Esophagus mucosa (tissue), 1 donor: Measurements from ENCODE around the gene MAFF. TPM values are rescaled to one million over a fixed set of nuclear protein-coding genes. Genes with fewer than 3 reads are reported as not detected.
"Not testable (repeated sequence)": the region's sequence is repeated elsewhere in the genome, so short reads cannot be mapped to it uniquely, and the experiment has no call there.

Experiments
- ATAC-seq: fragments of 200-7000 bp; cut with Tn5 transposase; one replicate; pipeline ENCODE4 v1.9.1; 2020
- total RNA-seq: library from RNA; stranded (reverse); gene quantifications from one replicate; pipeline ENCODE4 v1.2.4, GENCODE V29; 2023
- donor health status: DM: yes; HTN: yes; CAD: no.

MAFF gene
- total RNA-seq: 35.6 TPM

- peak; percentile 75 for ATAC-seq
These were observed at the start of gene MAFF for GRCh38 chr22:38201711-38202436. MAFF (plus strand) TSS chr22:38201994; CDS start chr22:38213854, 11,860 bp downstream.

DNA sequence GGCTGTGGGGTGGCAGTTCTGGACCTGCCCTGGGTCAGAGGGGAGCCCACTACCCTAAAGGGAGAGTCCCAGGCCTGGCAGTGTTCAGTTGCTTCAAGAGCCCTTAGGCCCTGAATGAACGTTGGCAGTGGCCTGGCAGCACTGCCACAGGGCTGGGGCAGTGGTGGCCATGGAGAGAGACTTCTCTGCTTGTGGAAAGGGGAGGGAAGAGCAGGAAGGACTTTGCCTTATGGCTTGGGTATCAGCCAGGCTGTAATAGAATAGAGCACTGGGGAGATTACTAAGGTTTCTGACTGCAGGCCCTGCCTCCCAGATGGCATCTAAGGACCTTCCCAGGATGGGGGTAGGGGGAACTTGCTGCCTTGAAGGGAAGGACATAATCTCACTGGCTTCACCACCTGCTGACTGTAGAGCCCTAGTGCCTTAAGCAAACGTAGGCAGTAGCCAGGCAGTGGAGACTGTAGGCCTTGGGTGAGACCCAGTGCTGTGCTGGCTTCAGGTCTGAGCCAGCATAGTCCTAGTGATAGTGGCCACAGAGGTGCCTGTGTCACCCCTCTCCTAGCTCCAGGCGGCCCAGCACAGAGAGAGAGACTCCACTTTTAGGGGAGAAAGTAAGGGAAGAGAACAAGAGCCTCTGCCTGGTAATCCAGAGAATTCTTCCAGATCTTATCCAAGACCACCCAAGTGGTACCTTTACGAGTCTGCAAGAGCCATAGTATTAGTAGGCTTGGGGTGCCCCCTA, 47.8 kb upstream of the MAFF start:
- peak; percentile 39 for ATAC-seq

DNA sequence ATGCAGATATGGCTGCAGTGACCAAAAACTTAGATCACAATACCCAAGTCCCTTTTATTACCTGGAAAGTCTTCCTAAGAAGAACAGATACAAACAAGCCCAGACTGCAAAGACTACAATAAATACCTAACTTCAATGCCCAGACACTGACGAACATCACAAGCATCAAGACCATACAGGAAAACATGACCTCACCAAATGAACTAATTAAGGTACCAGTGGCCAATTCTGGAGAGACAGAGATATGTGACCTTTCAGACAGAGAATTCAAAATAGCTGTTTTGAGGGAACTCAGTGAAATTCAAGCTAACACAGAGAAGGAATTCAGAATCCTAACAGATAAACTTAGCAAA, 47.3 kb upstream of the MAFF start:
- ATAC-seq: not testable (repeated sequence)

GRCh38 chr22:38155703-38156102, 46.1 kb upstream of the MAFF start:
- no peak for ATAC-seq

DNA sequence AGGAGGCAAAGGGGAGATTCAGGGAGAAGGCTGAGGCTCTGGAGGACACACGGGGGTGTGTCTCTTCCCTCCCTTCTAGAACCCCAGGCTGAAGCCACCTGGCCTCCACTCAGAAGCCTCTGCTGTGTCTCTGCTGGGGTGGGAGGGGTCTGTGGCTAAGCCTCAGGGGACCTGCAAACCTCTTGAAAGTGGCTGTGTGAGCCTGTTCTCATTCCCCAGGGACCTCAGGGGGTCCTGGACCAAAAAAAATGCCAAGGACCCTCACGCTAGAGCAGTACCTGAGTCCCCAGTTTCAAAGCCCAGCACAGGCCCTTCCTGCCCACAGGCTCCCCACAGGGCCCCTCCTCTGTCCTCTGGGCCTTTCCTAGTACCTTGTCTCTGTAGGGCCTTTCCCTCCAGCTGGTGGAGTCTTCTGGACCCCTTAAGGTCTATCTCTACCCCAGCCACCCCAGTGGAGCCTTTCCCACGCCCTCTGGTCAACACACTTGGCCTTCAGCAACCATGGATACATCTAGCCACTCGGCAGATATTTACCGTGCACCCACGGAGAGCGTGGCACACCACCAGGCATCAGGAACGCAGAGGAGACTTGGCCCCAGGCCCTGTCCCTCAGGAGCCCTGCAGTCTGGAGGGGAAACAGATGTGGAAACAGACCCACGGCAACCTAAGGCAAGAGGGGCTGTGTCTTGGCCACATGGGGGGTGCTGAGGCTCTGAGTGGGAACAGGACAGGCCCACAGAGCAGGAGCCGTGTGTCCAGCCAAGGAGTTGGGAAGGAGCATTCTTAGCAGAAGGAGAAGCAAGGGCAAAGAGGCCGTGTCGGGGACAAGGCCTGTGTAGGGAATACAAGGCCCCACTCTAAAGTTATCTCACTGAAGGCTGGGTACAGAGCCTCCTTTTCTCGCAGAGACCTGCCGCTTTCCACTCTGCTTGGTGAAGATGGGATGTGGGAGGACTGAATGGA, 38.6 kb upstream of the MAFF start:
- ATAC-seq: peak; percentile 8

DNA sequence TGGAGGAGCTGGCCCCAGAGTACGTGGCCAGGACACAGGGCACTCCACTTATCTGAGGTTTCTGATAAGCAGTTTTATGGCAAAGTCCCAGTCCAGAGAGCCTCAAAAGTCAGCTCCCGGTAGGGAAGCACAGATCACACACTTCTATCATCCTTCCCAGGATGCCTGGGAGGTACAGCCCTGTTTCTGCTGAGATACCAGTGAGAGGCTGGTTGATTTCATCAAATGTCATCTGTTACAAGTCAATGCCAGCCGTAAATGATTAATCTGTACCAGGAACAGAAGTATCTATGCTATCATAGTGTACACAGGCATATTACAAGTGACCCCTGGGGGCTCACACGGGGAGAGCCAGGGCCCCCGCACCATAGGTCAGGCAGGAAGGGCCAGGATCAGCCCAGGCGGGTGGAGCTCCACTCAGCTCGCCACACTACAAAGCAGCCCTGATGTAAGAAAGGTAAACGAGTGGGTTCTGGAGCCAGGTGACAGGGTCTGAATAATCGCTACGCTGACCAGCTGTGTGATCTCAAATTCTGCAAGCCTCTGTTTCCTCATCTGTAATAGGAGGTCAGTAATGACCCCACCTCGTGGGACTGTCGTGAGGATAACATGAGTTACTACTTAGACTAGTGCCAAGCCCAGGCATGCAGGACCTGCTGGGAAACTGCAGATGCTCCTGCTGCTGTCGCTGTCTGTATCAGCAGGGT, 37.8 kb upstream of the MAFF start:
- no peak for ATAC-seq

DNA sequence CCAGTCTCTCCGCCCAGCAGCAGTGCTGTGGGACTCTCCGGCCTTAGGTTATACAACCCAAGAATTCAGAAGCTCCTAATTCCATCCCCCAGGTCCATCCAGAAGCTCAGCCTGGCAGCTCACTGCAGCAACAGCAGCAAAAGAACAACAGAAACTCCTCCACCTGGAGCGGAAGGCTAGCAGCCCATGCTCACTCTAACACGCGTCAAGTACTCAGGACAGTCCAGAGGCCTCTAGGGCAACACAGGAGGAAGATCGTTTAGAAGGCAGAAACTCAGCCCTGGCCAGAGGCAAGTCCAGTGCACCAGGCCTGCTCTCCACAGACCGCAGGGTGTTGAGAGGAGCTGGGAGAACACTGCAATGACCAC, 37.3 kb upstream of the MAFF start:
- ATAC-seq: no peak

DNA sequence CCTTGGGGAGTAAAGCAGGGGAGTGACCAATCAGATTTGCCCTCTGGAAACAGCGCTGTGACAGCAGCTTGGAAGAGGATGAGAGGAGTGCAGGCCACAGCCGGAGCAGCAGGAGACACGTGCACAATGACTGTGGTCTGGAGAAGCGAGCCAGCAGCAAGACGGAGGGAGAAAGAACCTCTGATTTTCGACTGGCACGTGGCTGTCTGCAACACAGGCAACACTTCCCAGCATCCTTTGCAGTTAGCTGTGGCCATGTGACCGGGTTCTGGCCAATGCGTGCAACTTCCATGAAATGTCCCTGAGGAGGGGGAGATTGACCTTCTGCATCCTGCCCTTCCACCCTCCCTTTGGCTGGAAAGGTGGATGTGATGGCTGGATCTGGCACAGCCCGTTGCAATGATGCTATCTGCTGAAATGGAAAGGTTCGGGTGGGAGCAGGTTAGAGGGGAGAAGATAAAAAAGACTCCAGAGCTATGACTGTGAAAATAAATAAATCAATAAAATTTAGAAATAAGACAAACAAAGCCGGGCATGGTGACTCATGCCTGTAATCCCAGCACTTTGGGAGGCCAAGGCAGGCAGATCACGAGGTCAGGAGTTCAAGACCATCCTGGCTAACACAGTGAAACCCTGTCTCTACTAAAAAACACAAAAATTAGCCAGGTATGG, 35.7 kb upstream of the MAFF start:
- no peak for ATAC-seq

GRCh38 chr22:38167988-38168407, 33.8 kb upstream of the MAFF start:
- ATAC-seq: peak; percentile 54

DNA sequence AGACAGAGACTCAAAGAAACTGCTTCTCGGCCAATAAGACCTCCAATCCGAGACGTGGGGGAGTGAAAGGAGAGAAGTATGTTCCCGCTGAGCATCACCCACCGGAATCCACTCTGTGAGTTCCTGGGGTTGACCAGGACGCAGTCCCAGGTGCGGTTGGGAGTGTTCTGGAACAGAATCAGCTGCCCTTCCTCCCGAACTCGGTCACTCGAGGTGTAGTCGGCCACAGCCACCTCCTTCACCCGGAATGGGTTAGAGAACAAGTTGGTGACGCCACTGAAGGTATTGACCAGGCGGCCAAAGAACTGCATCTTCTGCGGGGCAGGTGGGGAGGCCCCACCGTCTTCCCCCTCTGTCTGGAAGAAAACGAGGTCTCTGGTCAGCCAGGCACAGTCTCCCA, 32.7 kb upstream of the MAFF start:
- ATAC-seq: no peak

DNA sequence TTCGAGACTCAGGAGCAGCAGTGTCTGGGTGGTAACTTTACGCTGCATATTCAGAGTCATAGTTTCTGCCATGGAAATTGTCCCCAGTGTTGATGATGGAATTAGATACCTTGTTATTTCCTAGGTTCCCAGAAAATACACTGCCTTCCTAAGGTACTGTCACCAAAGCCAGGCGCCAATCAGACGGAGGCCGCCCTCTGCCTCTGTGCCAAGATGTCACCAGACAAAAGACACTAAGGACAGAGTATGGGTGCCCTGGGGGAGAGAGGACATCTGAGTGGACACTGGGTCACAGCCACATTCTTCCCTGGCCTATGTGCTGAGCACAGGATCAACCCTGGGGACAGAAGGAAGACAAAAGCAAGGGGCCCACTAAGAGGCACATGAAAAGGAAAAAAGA, 31.3 kb upstream of the MAFF start:
- ATAC-seq: no peak

GRCh38 chr22:38171927-38172831, 29.6 kb upstream of the MAFF start:
- peak; percentile 76 for ATAC-seq

DNA sequence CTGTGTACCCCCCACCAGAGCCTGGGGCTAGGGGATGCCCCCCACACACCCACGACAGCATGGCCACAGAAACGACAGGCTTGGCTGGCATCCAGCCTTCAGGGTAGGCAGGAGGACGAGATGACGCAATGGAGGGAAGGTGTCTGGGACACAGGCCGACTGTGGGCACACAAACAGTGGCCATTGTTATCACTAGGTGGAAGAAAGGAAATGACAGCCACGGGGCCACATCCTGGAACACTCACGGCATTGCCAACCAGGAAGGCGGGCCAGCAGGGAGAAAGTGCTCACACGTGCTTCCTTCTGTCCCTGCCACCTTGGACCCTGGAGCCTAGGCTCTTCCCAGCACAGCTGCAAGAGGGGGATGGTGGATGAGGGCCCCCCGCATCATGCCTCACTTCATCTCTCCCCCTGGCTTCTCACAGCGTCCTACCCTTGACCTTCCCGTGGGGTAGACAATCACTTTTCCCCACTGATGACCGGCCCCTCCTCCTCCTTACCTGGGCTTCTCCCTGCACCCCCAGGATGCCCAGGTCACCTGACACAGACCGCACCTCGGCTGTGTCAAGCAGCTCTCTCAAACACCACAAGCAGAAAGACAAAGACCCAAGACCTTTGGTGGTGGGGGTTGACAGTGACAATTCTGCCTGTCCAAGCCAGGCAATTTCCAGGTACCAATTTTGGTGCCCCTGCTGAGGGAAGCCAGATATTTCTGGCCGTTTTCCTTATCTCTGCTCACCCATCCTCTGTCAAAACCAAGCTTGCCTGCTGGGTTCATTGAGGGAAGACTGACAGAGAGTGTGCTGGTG, 28.8 kb upstream of the MAFF start:
- ATAC-seq: peak; percentile 47

- ATAC-seq: no peak
These were observed 28.2 kb upstream of the MAFF start for GRCh38 chr22:38173641-38173906.

- no peak for ATAC-seq
These were observed 27.2 kb upstream of the MAFF start for GRCh38 chr22:38174626-38175025.

- no peak for ATAC-seq
These were observed 26.3 kb upstream of the MAFF start for GRCh38 chr22:38175206-38176118.

GRCh38 chr22:38176170-38176741, 25.5 kb upstream of the MAFF start:
- peak; percentile 1 for ATAC-seq

DNA sequence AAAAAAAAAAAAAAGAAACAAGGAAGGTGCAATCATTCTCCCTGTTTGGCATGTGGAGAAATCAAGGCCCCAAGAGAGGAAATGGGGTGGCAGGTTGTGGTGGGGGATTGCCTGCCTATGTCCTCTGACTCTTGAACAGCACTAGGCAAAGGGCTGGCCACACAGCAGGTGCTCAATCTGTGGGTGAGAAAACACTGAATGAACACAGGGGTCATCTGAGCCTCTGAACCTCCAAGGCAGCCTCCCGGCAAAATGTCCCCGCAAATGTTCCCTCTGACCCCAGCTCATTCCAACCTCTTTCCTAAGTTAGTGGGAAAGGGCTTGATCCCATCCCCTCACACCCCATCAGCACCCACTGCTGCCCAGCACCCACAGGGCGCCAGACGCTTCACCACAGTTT, 24.8 kb upstream of the MAFF start:
- no peak for ATAC-seq

- ATAC-seq: not testable (repeated sequence)
These were observed 24.2 kb upstream of the MAFF start for GRCh38 chr22:38177571-38177925.
